OCI-LY1 (cell line): ENCODE measurements around the gene METTL25B.

Experiments
- H2AFZ ChIP-seq: fragments of 200-600 bp; sonication (generic), shearing (Covaris generic); 2 replicates; pipeline ENCODE4 v1.6.0; 2014; ENCODE audit warnings: antibody characterized with exemption, mild to moderate bottlenecking, low read length
- H3F3A ChIP-seq: fragments of 200-600 bp; sonication (generic), shearing (Covaris generic); 2 replicates; pipeline ENCODE4 v1.6.0; 2014; ENCODE audit warnings: mild to moderate bottlenecking, antibody characterized with exemption, low read length, moderate library complexity; ENCODE audit not compliant: insufficient read depth
- H3K27ac ChIP-seq: fragments of 200-600 bp; sonication (generic); 2 replicates; pipeline ENCODE4 v1.5.1; 2014; ENCODE audit warnings: low read length, mixed run types, mild to moderate bottlenecking, low read depth; ENCODE audit not compliant: poor library complexity, severe bottlenecking
- H3K27me3 ChIP-seq: fragments of 200-600 bp; sonication (generic); 2 replicates; pipeline ENCODE4 v1.6.0; 2014; ENCODE audit warnings: antibody characterized with exemption, mild to moderate bottlenecking, low read length, moderate library complexity; ENCODE audit not compliant: insufficient read depth
- H3K36me3 ChIP-seq: fragments of 200-600 bp; sonication (generic); 2 replicates; pipeline ENCODE4 v1.6.1; 2014; ENCODE audit warnings: mild to moderate bottlenecking, antibody characterized with exemption, low read length, moderate library complexity, mixed read lengths; ENCODE audit not compliant: insufficient read depth
- H3K4me1 ChIP-seq: fragments of 200-600 bp; sonication (generic); 2 replicates; pipeline ENCODE4 v1.5.1; 2014; ENCODE audit warnings: mild to moderate bottlenecking, low read length, moderate library complexity; ENCODE audit not compliant: insufficient read depth, severe bottlenecking
- H3K4me2 ChIP-seq: fragments of 200-600 bp; sonication (generic), shearing (Covaris generic); 2 replicates; pipeline ENCODE4 v1.6.1; 2014; ENCODE audit warnings: low read length
- H3K4me3 ChIP-seq: fragments of 200-600 bp; sonication (generic); 2 replicates; pipeline ENCODE4 v1.5.1; 2014; ENCODE audit warnings: low read length, low read depth, mild to moderate bottlenecking, mixed read lengths; ENCODE audit not compliant: poor library complexity, severe bottlenecking
- H3K79me2 ChIP-seq: fragments of 200-600 bp; shearing (Covaris generic); 2 replicates; pipeline ENCODE4 v1.6.1; 2016; ENCODE audit warnings: mixed run types, low read length, mixed read lengths; ENCODE audit not compliant: insufficient read depth
- H3K9ac ChIP-seq: fragments of 200-600 bp; sonication (generic), shearing (Covaris generic); 2 replicates; pipeline ENCODE4 v1.6.1; 2014; ENCODE audit warnings: mild to moderate bottlenecking, low read length, mixed read lengths
- H3K9me2 ChIP-seq: fragments of 200-600 bp; sonication (generic), shearing (Covaris generic); 2 replicates; pipeline ENCODE4 v1.6.1; 2014; ENCODE audit warnings: low read depth, mild to moderate bottlenecking, low read length, mixed read lengths
- H3K9me3 ChIP-seq: fragments of 200-600 bp; shearing (Covaris generic); 2 replicates; pipeline ENCODE4 v1.6.1; 2014; ENCODE audit warnings: low read length, mixed read lengths
- H4K20me1 ChIP-seq: fragments of 200-600 bp; sonication (generic), shearing (Covaris generic); 2 replicates; pipeline ENCODE4 v1.6.0; 2016; ENCODE audit warnings: mild to moderate bottlenecking, low read length; ENCODE audit not compliant: insufficient read depth
- CTCF ChIP-seq: fragments of 200-600 bp; sonication (generic), shearing (Covaris generic); IDR thresholded peaks from 2 replicates; pipeline ENCODE4 v1.5.1; 2017; ENCODE audit warnings: mild to moderate bottlenecking, antibody characterized with exemption, low read length, moderate library complexity, mixed read lengths
- EZH2 ChIP-seq: fragments of 200-600 bp; sonication (generic), shearing (Covaris generic); IDR thresholded peaks from 2 replicates; pipeline ENCODE4 v1.8.0; 2017; ENCODE audit warnings: borderline replicate concordance, mixed run types, mild to moderate bottlenecking, antibody characterized with exemption, low read length, moderate library complexity, mixed read lengths

METTL25B gene

GRCh38 chr1:156689953-156690674 lies 38.2 kb upstream of the METTL25B start:
- H4K20me1 ChIP-seq: no peaks in the 10 kb centered on the region
- H3K4me1 ChIP-seq: peaks cover 3% of the 10 kb centered on the region
- H3K9me3 ChIP-seq: no peaks in the 10 kb centered on the region
- peaks cover 11% of the 10 kb centered on the region for H3K27me3 ChIP-seq
- H3K36me3 ChIP-seq: no peaks in the 10 kb centered on the region
- H2AFZ ChIP-seq: no peak overlapping the region
- H3K9ac ChIP-seq: no peak overlapping the region
- no peaks in the 10 kb centered on the region for H3K9me2 ChIP-seq
- H3F3A ChIP-seq: no peaks in the 10 kb centered on the region
- H3K4me3 ChIP-seq: no peak overlapping the region
- H3K27ac ChIP-seq: no peak overlapping the region
- TF ChIP-seq CTCF: no peak
- TF ChIP-seq EZH2: no peak
- H3K79me2 ChIP-seq: no peaks in the 10 kb centered on the region
- no peak overlapping the region for H3K4me2 ChIP-seq

DNA sequence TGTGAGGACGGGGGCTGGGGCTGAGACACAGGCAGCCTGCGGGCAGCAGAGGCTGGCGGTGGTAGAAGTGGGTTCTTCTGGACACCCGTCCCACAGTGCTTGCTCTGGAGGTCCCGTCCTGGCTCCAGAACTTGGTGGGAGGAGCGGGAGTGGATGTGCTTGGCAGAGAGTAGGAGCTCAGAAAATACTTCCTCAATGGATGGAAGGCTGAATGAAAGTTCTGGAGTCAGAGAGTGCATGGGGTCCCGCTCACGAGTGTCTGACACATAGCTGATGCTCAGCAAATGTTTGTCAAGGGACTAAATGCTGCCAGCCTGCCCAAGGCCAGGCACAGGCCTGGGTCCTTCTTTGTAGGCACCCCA lies 37.6 kb upstream of the METTL25B start:
- Histone ChIP-seq H2AFZ (no peak overlapping the region), H3K9me3 (no peaks in the 10 kb centered on the region), H4K20me1 (no peaks in the 10 kb centered on the region), H3K4me1 (peaks cover 3% of the 10 kb centered on the region), H3K9me2 (no peaks in the 10 kb centered on the region), H3K27ac (no peak overlapping the region), H3K4me2 (no peak overlapping the region), H3K79me2 (no peaks in the 10 kb centered on the region), H3K4me3 (no peak overlapping the region), H3K27me3 (peaks cover 11% of the 10 kb centered on the region), H3K9ac (no peak overlapping the region), H3F3A (no peaks in the 10 kb centered on the region), H3K36me3 (no peaks in the 10 kb centered on the region)
- TF ChIP-seq EZH2 (no peak), CTCF (no peak)

DNA sequence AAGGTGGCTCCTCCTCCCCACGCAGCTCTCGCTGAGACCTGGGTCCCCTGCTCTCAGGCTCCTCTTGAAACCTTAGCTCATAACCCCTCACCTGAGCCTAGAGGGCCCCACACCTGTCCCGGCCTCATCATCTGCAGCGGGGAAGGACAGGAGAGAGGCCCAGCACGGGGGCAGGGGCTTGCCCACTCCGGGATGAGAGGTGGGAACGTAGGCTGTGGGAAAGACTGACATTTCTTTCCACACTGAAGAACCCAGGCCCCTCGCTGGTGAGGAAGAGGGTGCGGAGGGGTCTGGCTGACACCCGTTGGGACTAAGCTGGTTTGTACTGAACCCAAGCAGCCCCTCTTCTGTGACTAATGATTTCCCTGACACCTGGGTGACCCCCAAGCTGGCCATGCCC lies 37.1 kb upstream of the METTL25B start:
- Histone ChIP-seq H3K36me3 (no peaks in the 10 kb centered on the region), H3K4me1 (peaks cover 3% of the 10 kb centered on the region), H2AFZ (no peak overlapping the region), H3K27ac (no peak overlapping the region), H3K27me3 (peaks cover 11% of the 10 kb centered on the region), H3F3A (no peaks in the 10 kb centered on the region), H3K4me3 (no peak overlapping the region), H3K4me2 (no peak overlapping the region), H4K20me1 (no peaks in the 10 kb centered on the region), H3K9ac (no peak overlapping the region), H3K9me3 (no peaks in the 10 kb centered on the region), H3K79me2 (no peaks in the 10 kb centered on the region), H3K9me2 (no peaks in the 10 kb centered on the region)
- TF ChIP-seq EZH2 (no peak), CTCF (no peak)
